ENCODE measurements around the gene GAS2L2.

GAS2L2 gene

GRCh38 chr17:35742896-35743477, 10.1 kb downstream of the GAS2L2 start:
- TF ChIP-seq CTCF (IDR thresholded peaks at IDR 0.05): no peak

- no peak for TF ChIP-seq CTCF (IDR thresholded peaks at IDR 0.05)
Measured at GRCh38 chr17:35742496-35742895, 10.5 kb downstream of the GAS2L2 start.

GRCh38 chr17:35740997-35741931, 11.8 kb downstream of the GAS2L2 start:
- no peak for TF ChIP-seq CTCF (IDR thresholded peaks at IDR 0.05)

GRCh38 chr17:35740216-35740615, 12.8 kb downstream of the GAS2L2 start:
- no peak for TF ChIP-seq CTCF (IDR thresholded peaks at IDR 0.05)

GRCh38 chr17:35738519-35739133, 14.4 kb downstream of the GAS2L2 start:
- TF ChIP-seq CTCF (IDR thresholded peaks at IDR 0.05): no peak

GRCh38 chr17:35736236-35736635, 16.8 kb downstream of the GAS2L2 start:
- no peak for TF ChIP-seq CTCF (IDR thresholded peaks at IDR 0.05)

GRCh38 chr17:35735036-35735805, 17.8 kb downstream of the GAS2L2 start:
- TF ChIP-seq CTCF (IDR thresholded peaks at IDR 0.05): no peak
